ENCODE data around the gene BPGM.

The BPGM gene

GRCh38 chr7:134699021-134699818 lies 52.6 kb downstream of the BPGM start:
- no peak for TF ChIP-seq CTCF (IDR thresholded peaks at IDR 0.05; ENCODE audit: borderline replicate concordance, control extremely low read depth, extremely low read depth, insufficient read depth, missing control alignments)
- no peak for DNase-seq (ENCODE audit: low spot score)
- in situ Hi-C loops (cut with MboI; ENCODE audit: low sequenced_read_pairs, unreplicated experiment) = no loop called here

- in situ Hi-C loops (cut with MboI; ENCODE audit: low sequenced_read_pairs, unreplicated experiment) = no loop called here
- TF ChIP-seq CTCF (IDR thresholded peaks at IDR 0.05; ENCODE audit: borderline replicate concordance, control extremely low read depth, extremely low read depth, insufficient read depth, missing control alignments) = no peak
- DNase-seq (ENCODE audit: low spot score) = no peak
Measured at GRCh38 chr7:134699899-134700298, 53.2 kb downstream of the BPGM start.

GRCh38 chr7:134701272-134701671 lies 54.6 kb downstream of the BPGM start:
- in situ Hi-C loops (cut with MboI; ENCODE audit: low sequenced_read_pairs, unreplicated experiment) = no loop called here
- DNase-seq (ENCODE audit: low spot score) = peak; percentile 38
- peak; percentile 26 for TF ChIP-seq CTCF (IDR thresholded peaks at IDR 0.05; ENCODE audit: borderline replicate concordance, control extremely low read depth, extremely low read depth, insufficient read depth, missing control alignments)

- in situ Hi-C loops (cut with MboI; ENCODE audit: low sequenced_read_pairs, unreplicated experiment) = no loop called here
- TF ChIP-seq CTCF (IDR thresholded peaks at IDR 0.05; ENCODE audit: borderline replicate concordance, control extremely low read depth, extremely low read depth, insufficient read depth, missing control alignments) = no peak
- no peak for DNase-seq (ENCODE audit: low spot score)
Measured at GRCh38 chr7:134702366-134703240, 56.0 kb downstream of the BPGM start.

GRCh38 chr7:134703241-134703594 lies 56.6 kb downstream of the BPGM start:
- in situ Hi-C loops (cut with MboI; ENCODE audit: low sequenced_read_pairs, unreplicated experiment) = no loop called here
- no peak for TF ChIP-seq CTCF (IDR thresholded peaks at IDR 0.05; ENCODE audit: borderline replicate concordance, control extremely low read depth, extremely low read depth, insufficient read depth, missing control alignments)
- no peak for DNase-seq (ENCODE audit: low spot score)

- no peak for DNase-seq (ENCODE audit: low spot score)
- no peak for TF ChIP-seq CTCF (IDR thresholded peaks at IDR 0.05; ENCODE audit: borderline replicate concordance, control extremely low read depth, extremely low read depth, insufficient read depth, missing control alignments)
- in situ Hi-C loops (cut with MboI; ENCODE audit: low sequenced_read_pairs, unreplicated experiment) = no loop called here
Measured at GRCh38 chr7:134703782-134704181, 57.1 kb downstream of the BPGM start.
